ENCODE results near the gene CTBS. TPM values are rescaled to one million over a fixed set of nuclear protein-coding genes. Genes with fewer than 3 reads are reported as not detected.
"Not testable (repeated sequence)": the region's sequence is repeated elsewhere in the genome, so short reads cannot be mapped to it uniquely, and the experiment has no call there.

CTBS gene
- total RNA-seq, 1 donor from 2014 or later, result 4.6 TPM

GRCh38 chr1:84585803-84586202 lies 11.6 kb upstream of the CTBS start:
- no peak for DNase-seq (ENCODE audit: low read depth in 2 of 2)

- no peak for DNase-seq (ENCODE audit: low read depth in 2 of 2)
Measured at GRCh38 chr1:84584126-84584525, 9.9 kb upstream of the CTBS start.

GRCh38 chr1:84583648-84584047 lies 9.4 kb upstream of the CTBS start:
- DNase-seq (ENCODE audit: low read depth in 2 of 2), result no peak

GRCh38 chr1:84582802-84583587 lies 8.8 kb upstream of the CTBS start:
- peak in 1 of 2 donors; percentile 41 for DNase-seq (ENCODE audit: low read depth in 2 of 2)

- DNase-seq (ENCODE audit: low read depth in 2 of 2), result no peak
Measured at GRCh38 chr1:84581648-84582047, 7.4 kb upstream of the CTBS start.

- no peak for DNase-seq (ENCODE audit: low read depth in 2 of 2)
Measured at GRCh38 chr1:84574936-84575335, 696 bp upstream of the CTBS start.

GRCh38 chr1:84573481-84573966 lies 716 bp downstream of the CTBS start:
- peak in 1 of 2 donors; percentile 33 for DNase-seq (ENCODE audit: low read depth in 2 of 2)

- peak in 1 of 2 donors; percentile 33 for DNase-seq (ENCODE audit: low read depth in 2 of 2)
Measured at GRCh38 chr1:84571150-84571535, 3.1 kb downstream of the CTBS start.

- peak in 1 of 2 donors; percentile 11 for DNase-seq (ENCODE audit: low read depth in 2 of 2)
Measured at GRCh38 chr1:84570436-84571149, 3.6 kb downstream of the CTBS start.

- DNase-seq (ENCODE audit: low read depth in 2 of 2), result no peak
Measured at GRCh38 chr1:84569216-84569615, 5.0 kb downstream of the CTBS start.

- no peak for DNase-seq (ENCODE audit: low read depth in 2 of 2)
Measured at GRCh38 chr1:84550826-84551225, 23.4 kb downstream of the CTBS start.

GRCh38 chr1:84541679-84542078 lies 32.6 kb downstream of the CTBS start:
- peak; percentile 10 to 11 for DNase-seq (ENCODE audit: low read depth in 2 of 2)

- DNase-seq (ENCODE audit: low read depth in 2 of 2), result no peak
Measured at GRCh38 chr1:84540759-84541158, 33.5 kb downstream of the CTBS start.

GRCh38 chr1:84539972-84540371 lies 34.3 kb downstream of the CTBS start:
- DNase-seq (ENCODE audit: low read depth in 2 of 2), result peak in 1 of 2 donors; percentile 9

- no peak for DNase-seq (ENCODE audit: low read depth in 2 of 2)
Measured at GRCh38 chr1:84538599-84538998, 35.6 kb downstream of the CTBS start.

- peak in 1 of 2 donors; percentile 1 for DNase-seq (ENCODE audit: low read depth in 2 of 2)
Measured at GRCh38 chr1:84525779-84526178, 48.5 kb downstream of the CTBS start.

- no peak for DNase-seq (ENCODE audit: low read depth in 2 of 2)
Measured at GRCh38 chr1:84524590-84524989, 49.6 kb downstream of the CTBS start.

GRCh38 chr1:84510668-84511067 lies 63.6 kb downstream of the CTBS start:
- DNase-seq (ENCODE audit: low read depth in 2 of 2), result no peak

GRCh38 chr1:84510165-84510564 lies 64.1 kb downstream of the CTBS start:
- no peak for DNase-seq (ENCODE audit: low read depth in 2 of 2)

GRCh38 chr1:84509029-84509428 lies 65.2 kb downstream of the CTBS start:
- DNase-seq (ENCODE audit: low read depth in 2 of 2), result no peak

- DNase-seq (ENCODE audit: low read depth in 2 of 2), result no peak
Measured at GRCh38 chr1:84508510-84508909, 65.7 kb downstream of the CTBS start.

GRCh38 chr1:84507887-84508286 lies 66.4 kb downstream of the CTBS start:
- DNase-seq (ENCODE audit: low read depth in 2 of 2), result not testable (repeated sequence)
